ENCODE measurements around the gene EXOSC9. TPM values are rescaled to one million over a fixed set of nuclear protein-coding genes. Genes with fewer than 3 reads are reported as not detected.

Gene EXOSC9
- total RNA-seq, 1 experiment from 2014 or later: 50.0 TPM

GRCh38 chr4:121785479-121785878 is 15.6 kb upstream of the EXOSC9 start (continued):
- TF ChIP-seq ZNF532 (CRISPR knock-in tag; IDR thresholded peaks at IDR 0.05; ENCODE audit: borderline replicate concordance) (no peak), ZBTB43 (CRISPR knock-in tag; IDR thresholded peaks at IDR 0.05) (no peak), TP53 (CRISPR knock-in tag; IDR thresholded peaks at IDR 0.05) (no peak), ESRRA (CRISPR knock-in tag; IDR thresholded peaks at IDR 0.05; ENCODE audit: borderline replicate concordance) (no peak), ETV6 (CRISPR knock-in tag; IDR thresholded peaks at IDR 0.05) (no peak), ZSCAN18 (CRISPR knock-in tag; IDR thresholded peaks at IDR 0.05) (no peak), PREB (CRISPR knock-in tag; IDR thresholded peaks at IDR 0.05; ENCODE audit: borderline replicate concordance) (no peak), ZNF425 (CRISPR knock-in tag; conservative IDR thresholded peaks at IDR 0.05) (no peak)

GRCh38 chr4:121786221-121786620 is 14.9 kb upstream of the EXOSC9 start:
- DNase-seq (ENCODE audit: low spot score) (no peak), ATAC-seq (no peak)
- H3K36me3 Mint-ChIP-seq: no peaks in the 10 kb centered on the region
- no peak overlapping the region for H3K27ac Mint-ChIP-seq
- CTCF ChIA-PET: no interaction called here
- H3K9me3 Mint-ChIP-seq: no peaks in the 10 kb centered on the region
- POLR2A ChIA-PET: no interaction called here
- TF ChIP-seq IRF2 (CRISPR knock-in tag; IDR thresholded peaks at IDR 0.05; ENCODE audit: borderline replicate concordance, low read depth) (no peak), STAT6 (CRISPR knock-in tag; conservative IDR thresholded peaks at IDR 0.05; ENCODE audit: low read depth) (no peak)
- no peaks in the 10 kb centered on the region for H3K4me1 Mint-ChIP-seq
- H3K4me3 Mint-ChIP-seq: no peak overlapping the region
- no peaks in the 10 kb centered on the region; the same call in 1 of the 2 replicates for H3K27me3 Mint-ChIP-seq (ENCODE audit: low read depth)

Measured in WTC11 (cell line).